GM21717 (cell line): Measurements from ENCODE around the gene HOMER3.
"Not testable (repeated sequence)": the region's sequence is repeated elsewhere in the genome, so short reads cannot be mapped to it uniquely, and the experiment has no call there.

Experiments
- ATAC-seq: cut with Tn5 transposase; IDR thresholded peaks from one replicate; pipeline ENCODE4 v1.9.1; 2021; ENCODE audit warnings: mild to moderate bottlenecking, moderate library complexity; ENCODE audit not compliant: unreplicated experiment

The HOMER3 gene

GRCh38 chr19:18928018-18928805 is 12.8 kb downstream of the HOMER3 start:
- no peak for ATAC-seq

- no peak for ATAC-seq
Measured at GRCh38 chr19:18924684-18925213, 16.3 kb downstream of the HOMER3 start.

GRCh38 chr19:18922228-18922985 is 18.6 kb downstream of the HOMER3 start:
- no peak for ATAC-seq

GRCh38 chr19:18921593-18921992 is 19.4 kb downstream of the HOMER3 start:
- ATAC-seq = no peak

- ATAC-seq = no peak
Measured at GRCh38 chr19:18920400-18920799, 20.6 kb downstream of the HOMER3 start.

GRCh38 chr19:18919900-18920214 is 21.2 kb downstream of the HOMER3 start:
- no peak for ATAC-seq

GRCh38 chr19:18919086-18919899 is 21.7 kb downstream of the HOMER3 start, which contains the start of the genes COPE and DDX49:
Gene COPE (minus strand): TSS chr19:18919387. CDS start chr19:18919348, 39 bp downstream.
Gene DDX49 (plus strand): TSS chr19:18919715. CDS start chr19:18919742, 27 bp downstream.
- ATAC-seq = peak; percentile 75

GRCh38 chr19:18917593-18917992 is 23.4 kb downstream of the HOMER3 start:
- not testable (repeated sequence) for ATAC-seq

- no peak for ATAC-seq
Measured at GRCh38 chr19:18915639-18916038, 25.4 kb downstream of the HOMER3 start.

GRCh38 chr19:18913466-18913865 is 27.6 kb downstream of the HOMER3 start:
- no peak for ATAC-seq

GRCh38 chr19:18912933-18913332 is 28.1 kb downstream of the HOMER3 start:
- no peak for ATAC-seq

GRCh38 chr19:18910801-18911436 is 30.1 kb downstream of the HOMER3 start:
- ATAC-seq = no peak

GRCh38 chr19:18910010-18910409 is 31.0 kb downstream of the HOMER3 start:
- no peak for ATAC-seq

- ATAC-seq = no peak
Measured at GRCh38 chr19:18908917-18909619, 31.9 kb downstream of the HOMER3 start.

GRCh38 chr19:18906605-18907519 is 34.2 kb downstream of the HOMER3 start:
- ATAC-seq = no peak

GRCh38 chr19:18905513-18906236 is 35.3 kb downstream of the HOMER3 start:
- ATAC-seq = no peak

GRCh38 chr19:18905058-18905456 is 36.0 kb downstream of the HOMER3 start:
- no peak for ATAC-seq

- no peak for ATAC-seq
Measured at GRCh38 chr19:18904334-18905057, 36.5 kb downstream of the HOMER3 start.
